Kidney epithelial cell (primary cell): ENCODE data around the gene TRIM61. TPM values are rescaled to one million over a fixed set of nuclear protein-coding genes. Genes with fewer than 3 reads are reported as not detected.

Source experiments
- DNase-seq: peaks from one replicate; pipeline ENCODE4 v3.0.0-alpha.2; 2010; ENCODE audit warnings: low read depth
- H3K27me3 ChIP-seq: 2 replicates; pipeline ENCODE4 v1.6.0; 2011; ENCODE audit warnings: low read length; ENCODE audit not compliant: control insufficient read depth, insufficient read depth
- H3K36me3 ChIP-seq: 2 replicates; pipeline ENCODE4 v1.5.1; 2011; ENCODE audit warnings: low read length; ENCODE audit not compliant: control insufficient read depth, insufficient read depth
- H3K4me3 ChIP-seq: 2 replicates; pipeline ENCODE4 v1.5.1; 2011; ENCODE audit warnings: low read depth, mild to moderate bottlenecking, control low read depth, low read length
- total RNA-seq: library from RNA; depleted of rRNA; stranded (reverse); fragments of >200 nt; gene quantifications from 2 replicates; pipeline ENCODE4 v1.2.3, GENCODE V29; 2015
- TF ChIP-seq, protein P1 (sequence below): IDR thresholded peaks from 2 replicates; pipeline ENCODE4 v1.5.1; 2011; ENCODE audit warnings: mild to moderate bottlenecking, moderate library complexity, low read length, control low read depth, inconsistent platforms; ENCODE audit not compliant: insufficient read depth, poor library complexity, severe bottlenecking

TRIM61 gene
- total RNA-seq, 1 donor from 2014 or later: 4.5 TPM

DNA sequence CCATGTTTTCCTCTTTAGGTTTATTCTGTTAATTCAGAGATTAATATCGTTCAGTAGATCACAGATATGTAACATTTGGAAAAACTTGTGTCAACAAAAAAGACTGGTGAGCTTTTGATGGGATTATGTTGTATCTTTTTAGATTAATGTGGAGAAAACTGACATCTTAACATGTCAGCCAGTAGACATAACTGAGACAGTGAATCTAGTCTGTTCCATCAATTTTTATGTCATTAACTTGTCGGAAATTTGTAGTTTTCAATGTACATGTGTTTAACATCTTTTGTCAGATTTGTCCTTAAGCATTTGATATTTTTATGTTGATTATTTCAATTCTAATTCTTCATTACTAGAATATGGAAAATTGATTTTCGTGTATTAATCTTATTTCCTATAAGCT lies 58.5 kb downstream of the TRIM61 start:
- Histone ChIP-seq H3K36me3 (no peaks in the 10 kb centered on the region), H3K27me3 (no peaks in the 10 kb centered on the region), H3K4me3 (no peak overlapping the region)
- TF ChIP-seq, protein P1, sequence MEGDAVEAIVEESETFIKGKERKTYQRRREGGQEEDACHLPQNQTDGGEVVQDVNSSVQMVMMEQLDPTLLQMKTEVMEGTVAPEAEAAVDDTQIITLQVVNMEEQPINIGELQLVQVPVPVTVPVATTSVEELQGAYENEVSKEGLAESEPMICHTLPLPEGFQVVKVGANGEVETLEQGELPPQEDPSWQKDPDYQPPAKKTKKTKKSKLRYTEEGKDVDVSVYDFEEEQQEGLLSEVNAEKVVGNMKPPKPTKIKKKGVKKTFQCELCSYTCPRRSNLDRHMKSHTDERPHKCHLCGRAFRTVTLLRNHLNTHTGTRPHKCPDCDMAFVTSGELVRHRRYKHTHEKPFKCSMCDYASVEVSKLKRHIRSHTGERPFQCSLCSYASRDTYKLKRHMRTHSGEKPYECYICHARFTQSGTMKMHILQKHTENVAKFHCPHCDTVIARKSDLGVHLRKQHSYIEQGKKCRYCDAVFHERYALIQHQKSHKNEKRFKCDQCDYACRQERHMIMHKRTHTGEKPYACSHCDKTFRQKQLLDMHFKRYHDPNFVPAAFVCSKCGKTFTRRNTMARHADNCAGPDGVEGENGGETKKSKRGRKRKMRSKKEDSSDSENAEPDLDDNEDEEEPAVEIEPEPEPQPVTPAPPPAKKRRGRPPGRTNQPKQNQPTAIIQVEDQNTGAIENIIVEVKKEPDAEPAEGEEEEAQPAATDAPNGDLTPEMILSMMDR: no peak
- DNase-seq: no peak

Other genes starting within 250 kb of the TRIM61 start
- gene SMIM31, start 223.5 kb downstream of the TRIM61 start, total RNA-seq: not detected in 2 replicates
- gene APELA, start 100.5 kb downstream of the TRIM61 start, total RNA-seq: not detected in 2 replicates
- not detected in 2 replicates for gene TRIM60, start 54.3 kb upstream of the TRIM61 start, total RNA-seq
- gene TRIM75, start 76.2 kb upstream of the TRIM61 start, total RNA-seq: not detected in 2 replicates
- gene TMEM192, start 135.2 kb upstream of the TRIM61 start, total RNA-seq: 16.2 and 21.1 TPM in 2 replicates
- 12.9 and 17.7 TPM in 2 replicates for gene KLHL2, start 229.9 kb upstream of the TRIM61 start, total RNA-seq